H1 (cell line): Measurements from ENCODE around the gene FNDC1. TPM values are rescaled to one million over a fixed set of nuclear protein-coding genes. Genes with fewer than 3 reads are reported as not detected.

ENCODE experiments used
- CTCF ChIA-PET: fragments of 300-600 bp; sonication (Branson Sonifier 250); formaldehyde crosslinking; loops from one replicate; lab custom pipeline; 2021; ENCODE audit not compliant: partially characterized antibody; lab: Charles Lee
- POLR2A ChIA-PET: fragments of 300-600 bp; sonication (Branson Sonifier 250); formaldehyde crosslinking; loops from one replicate; lab custom pipeline; 2021; ENCODE audit warnings: inconsistent platforms; ENCODE audit not compliant: partially characterized antibody; lab: Charles Lee
- DNase-seq, 2 experiments: peaks; one replicate each; pipeline versions ENCODE4 v3.0.0 to v3.0.0-alpha.2; 2010 to 2022; ENCODE audit warnings: low spot score in 2 of 2, low read depth in 1 of 2, mixed read lengths in 1 of 2
- FAIRE-seq: peaks from 2 replicates; lab custom pipeline; 2011; peaks lifted over from hg19 to GRCh38; lab: Jason Lieb, UNC
- H2AFZ ChIP-seq: 2 replicates; pipeline ENCODE4 v1.8.1; 2012; ENCODE audit warnings: low read length, inconsistent platforms
- H2AK5ac ChIP-seq: 2 replicates; pipeline ENCODE4 v1.6.1; 2013; ENCODE audit warnings: low read depth, low read length
- H2BK120ac ChIP-seq: replicated peaks from 2 replicates; pipeline ENCODE3; 2013; ENCODE audit warnings: low read depth, low read length, inconsistent platforms
- H2BK12ac ChIP-seq: 2 replicates; pipeline ENCODE4 v1.6.1; 2013; ENCODE audit warnings: low read depth, low read length
- H2BK15ac ChIP-seq: 2 replicates; pipeline ENCODE4 v1.6.1; 2013; ENCODE audit warnings: low read length
- H2BK20ac ChIP-seq: 2 replicates; pipeline ENCODE4 v1.6.1; 2013; ENCODE audit warnings: low read length
- H2BK5ac ChIP-seq: 2 replicates; pipeline ENCODE4 v1.6.1; 2013; ENCODE audit warnings: low read depth, low read length
- H3K14ac ChIP-seq: 2 replicates; pipeline ENCODE4 v1.6.1; 2013; ENCODE audit warnings: inconsistent platforms; ENCODE audit not compliant: insufficient read length
- H3K18ac ChIP-seq: 2 replicates; pipeline ENCODE4 v1.6.1; 2013; ENCODE audit warnings: low read length; ENCODE audit errors: extremely low read depth
- H3K23ac ChIP-seq: 2 replicates; pipeline ENCODE4 v1.6.1; 2013; ENCODE audit warnings: inconsistent platforms; ENCODE audit not compliant: insufficient read length
- H3K23me2 ChIP-seq: 2 replicates; pipeline ENCODE4 v1.6.1; 2013; ENCODE audit warnings: low read depth, low read length
- H3K27ac ChIP-seq: 2 replicates; pipeline ENCODE4 v1.6.1; 2011; ENCODE audit warnings: low read depth, low read length, inconsistent platforms
- H3K27me3 ChIP-seq, 4 experiments: replicated peaks in 1 of 4; 1 replicate in 1 of 4; 2 replicates in 3 of 4; pipeline versions ENCODE4 v1.6.1 to v1.8.1; 2011 to 2013; ENCODE audit warnings: low read length in 3 of 4, mild to moderate bottlenecking in 3 of 4, inconsistent platforms in 2 of 4, mixed read lengths in 2 of 4, moderate library complexity in 1 of 4; ENCODE audit not compliant: control insufficient read depth in 3 of 4, insufficient read depth in 3 of 4; ENCODE audit errors: extremely low read depth in 1 of 4
- H3K36me3 ChIP-seq, 4 experiments: 2 replicates each; pipeline versions ENCODE4 v1.6.1 to v1.8.1; 2011 to 2013; ENCODE audit warnings: mild to moderate bottlenecking in 4 of 4, low read length in 3 of 4, moderate library complexity in 2 of 4, control low read depth in 1 of 4, inconsistent platforms in 1 of 4; ENCODE audit not compliant: insufficient read depth in 4 of 4, control insufficient read depth in 2 of 4
- H3K4ac ChIP-seq: replicated peaks from 2 replicates; pipeline ENCODE3; 2013; ENCODE audit warnings: low read length, low read depth, mixed read lengths, inconsistent platforms; ENCODE audit not compliant: insufficient read length
- H3K4me1 ChIP-seq, 4 experiments: replicated peaks in 1 of 4; 1 replicate in 1 of 4; 2 replicates in 3 of 4; pipeline versions ENCODE4 v1.6.1 to v1.8.1; 2011 to 2013; ENCODE audit warnings: low read length in 3 of 4, inconsistent platforms in 2 of 4, mixed read lengths in 1 of 4; ENCODE audit not compliant: insufficient read depth in 4 of 4, control insufficient read depth in 3 of 4
- H3K4me2 ChIP-seq, 2 experiments: 2 replicates each; pipeline versions ENCODE4 v1.6.1 to v1.8.1; 2011 to 2013; ENCODE audit warnings: low read depth in 2 of 2, low read length in 2 of 2, control low read depth in 1 of 2, inconsistent platforms in 1 of 2, mild to moderate bottlenecking in 1 of 2; ENCODE audit not compliant: insufficient read depth in 1 of 2
- H3K4me3 ChIP-seq, 4 experiments: fragments of 200-600, 300-600 bp in 1 of 4; sonication (generic), shearing (Covaris generic), sonication (Bioruptor Twin) in 1 of 4; 2 replicates each; pipeline versions ENCODE4 v1.5.1 to v1.8.1; 2011 to 2016; ENCODE audit warnings: low read length in 4 of 4, low read depth in 3 of 4, control low read depth in 2 of 4, inconsistent platforms in 2 of 4, mild to moderate bottlenecking in 2 of 4, mixed read lengths in 1 of 4, moderate library complexity in 1 of 4; ENCODE audit not compliant: insufficient read depth in 2 of 4; ENCODE audit errors: extremely low read depth in 1 of 4
- H3K56ac ChIP-seq: replicated peaks from 2 replicates; pipeline ENCODE3; 2013; ENCODE audit warnings: low read depth, mild to moderate bottlenecking, mixed read lengths, low read length, inconsistent platforms; ENCODE audit not compliant: insufficient read length
- H3K79me1 ChIP-seq: 2 replicates; pipeline ENCODE4 v1.6.1; 2013; ENCODE audit warnings: low read depth, low read length, control low read depth
- H3K79me2 ChIP-seq, 2 experiments: 2 replicates each; pipeline versions ENCODE4 v1.6.1 to v1.8.1; 2012 to 2013; ENCODE audit warnings: low read length in 2 of 2, mild to moderate bottlenecking in 2 of 2, inconsistent platforms in 1 of 2; ENCODE audit not compliant: insufficient read depth in 2 of 2, control insufficient read depth in 1 of 2
- H3K9ac ChIP-seq, 4 experiments: replicated peaks in 1 of 4; 1 replicate in 1 of 4; 2 replicates in 3 of 4; pipeline versions ENCODE4 v1.6.1 to v1.8.1; 2011 to 2013; ENCODE audit warnings: low read depth in 3 of 4, low read length in 3 of 4, control low read depth in 2 of 4, mild to moderate bottlenecking in 2 of 4, moderate library complexity in 2 of 4, inconsistent platforms in 1 of 4; ENCODE audit errors: extremely low read depth in 1 of 4
- H3K9me3 ChIP-seq, 2 experiments: 2 replicates each; pipeline versions ENCODE4 v1.6.1 to v1.8.1; 2012 to 2013; ENCODE audit warnings: mild to moderate bottlenecking in 2 of 2, moderate library complexity in 2 of 2, control low read depth in 1 of 2, inconsistent platforms in 1 of 2, low read depth in 1 of 2, low read length in 1 of 2, mixed read lengths in 1 of 2; ENCODE audit not compliant: insufficient read depth in 2 of 2
- H4K20me1 ChIP-seq, 2 experiments: replicated peaks in 1 of 2; 2 replicates each; pipeline versions ENCODE3 to v1.8.1; 2011 to 2013; ENCODE audit warnings: inconsistent platforms in 2 of 2, low read length in 2 of 2, mild to moderate bottlenecking in 1 of 2; ENCODE audit not compliant: insufficient read depth in 2 of 2, control insufficient read depth in 1 of 2
- H4K5ac ChIP-seq: 2 replicates; pipeline ENCODE4 v1.6.1; 2013; ENCODE audit warnings: low read length, low read depth, mixed read lengths, inconsistent platforms; ENCODE audit not compliant: insufficient read length
- H4K8ac ChIP-seq: 2 replicates; pipeline ENCODE4 v1.8.0; 2013; ENCODE audit warnings: mild to moderate bottlenecking, moderate library complexity, low read length, inconsistent platforms; ENCODE audit not compliant: insufficient read depth; ENCODE audit errors: extremely low read depth
- H4K91ac ChIP-seq: replicated peaks from 2 replicates; pipeline ENCODE3; 2013; ENCODE audit warnings: low read length, mixed read lengths, inconsistent platforms; ENCODE audit not compliant: insufficient read length
- ASH2L ChIP-seq: fragments of 200-600, 300-600 bp; sonication (generic); IDR thresholded peaks from one replicate; pipeline ENCODE4 v1.7.1; 2017; ENCODE audit warnings: low read length
- BACH1 ChIP-seq: IDR thresholded peaks from 2 replicates; pipeline ENCODE4 v1.6.1; 2012; ENCODE audit warnings: low read length, improper control_type of control experiment
- GABPA ChIP-seq: IDR thresholded peaks from 2 replicates; pipeline ENCODE4 v1.6.1; 2011; ENCODE audit warnings: mild to moderate bottlenecking, low read length, moderate library complexity, borderline replicate concordance; ENCODE audit not compliant: insufficient read depth
- HDAC2 ChIP-seq, 2 experiments: fragments of 300-600 bp in 1 of 2; sonication (generic) in 1 of 2; IDR thresholded peaks; 2 replicates each; pipeline ENCODE4 v1.6.1; 2011 to 2012; ENCODE audit warnings: low read depth in 2 of 2, low read length in 2 of 2, mild to moderate bottlenecking in 2 of 2, moderate library complexity in 2 of 2, borderline replicate concordance in 1 of 2, inconsistent platforms in 1 of 2
- JUND ChIP-seq: IDR thresholded peaks from 2 replicates; pipeline ENCODE4 v1.6.1; 2011; ENCODE audit warnings: mild to moderate bottlenecking, improper control_type of control experiment, low read length
- PHF8 ChIP-seq: fragments of 200-600 bp; sonication (generic); conservative IDR thresholded peaks from 2 replicates; pipeline ENCODE4 v1.7.1; 2012; ENCODE audit warnings: low read depth, mild to moderate bottlenecking, inconsistent platforms, low read length, moderate library complexity
- SP1 ChIP-seq: IDR thresholded peaks from 2 replicates; pipeline ENCODE4 v1.6.1; 2011; ENCODE audit warnings: low read depth, low read length
- SP2 ChIP-seq: IDR thresholded peaks from 2 replicates; pipeline ENCODE4 v1.6.1; 2012; ENCODE audit warnings: mild to moderate bottlenecking, low read length, inconsistent platforms
- WGBS, 2 experiments: shearing (Covaris generic) in 1 of 2; methylation state at CpG; one replicate each; pipeline versions ENCODE4 v1.1.6 to v1.1.7; 2013 to 2015; ENCODE audit warnings: low lambda C conversion rate in 2 of 2, mixed read lengths in 2 of 2, inconsistent platforms in 1 of 2, low coverage in 1 of 2, missing lambda C conversion rate in 1 of 2; ENCODE audit not compliant: insufficient replicate concordance in 2 of 2, insufficient coverage in 1 of 2, insufficient read length in 1 of 2; ENCODE audit errors: extremely low coverage in 1 of 2, missing lambda C conversion rate in 1 of 2; 5-methylcytosine and 5-hydroxymethylcytosine counted together
- polyA plus RNA-seq, 7 experiments: library from polyadenylated mRNA; depleted of rRNA in 3 of 7; stranded (reverse) in 5 of 7; unstranded in 2 of 7; fragments of >200 nt in 5 of 7; fragments of 200-250 nt in 2 of 7; gene quantifications; 1 replicate in 5 of 7; 2 replicates in 1 of 7; 4 replicates in 1 of 7; pipeline versions ENCODE4 v1.2.1 to v1.2.3, GENCODE V29; 2011 to 2013; ENCODE audit warnings: missing spikeins in 2 of 7, mixed read lengths in 2 of 7
- total RNA-seq: library from RNA; stranded (reverse); fragmentation: NEBNext Ultra II Directional; extraction: Animal tissue kit (Norgen Biotek cat#: 25700); gene quantifications from 2 replicates; pipeline ENCODE4 v1.2.1, GENCODE V29; 2021
- TF ChIP-seq, protein P1 (sequence below): IDR thresholded peaks from 2 replicates; pipeline ENCODE4 v1.6.1; 2012; ENCODE audit warnings: inconsistent platforms

Gene FNDC1
- total and polyA plus RNA-seq, 2 of the 8 experiments (the other 6 are each of a cell fraction or from before 2014, with no cell fraction given): 0.06 to 0.30 TPM

DNA sequence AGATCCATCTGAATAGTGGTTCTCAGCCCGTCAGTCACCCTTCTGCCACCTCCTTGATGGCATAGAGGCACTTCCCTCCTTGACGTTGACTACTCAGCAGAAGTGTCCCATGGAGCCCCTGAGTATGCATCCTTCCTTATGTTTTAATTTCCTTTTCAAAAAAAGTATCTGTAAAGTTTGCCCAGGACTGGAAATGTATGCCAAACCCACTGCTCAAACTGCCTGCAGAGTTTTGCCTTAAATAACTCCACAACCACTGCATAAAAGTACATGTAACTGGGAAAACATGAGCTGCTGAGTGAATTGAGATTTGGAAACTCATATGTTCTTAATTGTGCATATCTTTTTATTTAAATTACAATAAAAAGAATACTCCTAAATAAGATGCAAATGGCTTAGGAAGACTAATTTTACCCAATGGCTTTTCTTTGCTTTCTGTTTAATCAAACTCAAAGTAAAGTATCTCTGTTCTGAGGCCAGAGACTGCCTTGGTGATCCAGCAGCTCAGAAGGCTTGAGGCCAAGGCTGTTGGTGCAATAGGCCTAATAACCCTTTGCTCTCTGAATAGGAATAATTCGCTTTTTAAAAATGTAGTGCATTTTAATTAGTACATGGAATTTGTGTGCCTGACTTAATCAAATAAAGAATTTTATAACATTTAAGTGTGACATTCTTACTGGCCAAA, 90.4 kb downstream of the FNDC1 start:
- ChIA-PET POLR2A (interaction anchor here (0.6 kb wide), 1 partner anchor 495 kb away, joined by 3 read pairs; no protein-coding TSS in a partner anchor), CTCF (interaction anchor here (1.2 kb wide), 1 partner anchor 396 kb away, joined by 3 read pairs; no protein-coding TSS in a partner anchor)
- Histone ChIP-seq H4K91ac (no peak overlapping the region), H3K4ac (no peak overlapping the region), H2BK15ac (no peak overlapping the region), H3K27ac (no peak overlapping the region), H2BK12ac (no peak overlapping the region), H3K4me2 (no peak overlapping the region), H3K23me2 (no peaks in the 10 kb centered on the region), H3K36me3 (no peaks in the 10 kb centered on the region), H4K8ac (no peak overlapping the region), H3K4me1 (no peaks in the 10 kb centered on the region), H3K18ac (no peak overlapping the region), H4K5ac (no peak overlapping the region), H3K4me3 (no peak overlapping the region), H2AFZ (no peak overlapping the region), H3K79me2 (no peaks in the 10 kb centered on the region), H3K56ac (no peak overlapping the region), H2AK5ac (no peak overlapping the region), H2BK5ac (no peak overlapping the region), H3K14ac (no peak overlapping the region), H2BK120ac (no peak overlapping the region), H3K27me3 (no peaks in the 10 kb centered on the region), H3K9me3 (peaks cover 75 to 83% of the 10 kb centered on the region in 2 experiments), H3K23ac (no peak overlapping the region), H3K79me1 (no peaks in the 10 kb centered on the region), H2BK20ac (no peak overlapping the region), H3K9ac (no peak overlapping the region), H4K20me1 (no peaks in the 10 kb centered on the region)
- 63% methylated on average over 3 of the region's 3 CpGs; no CpG with 5 or more reads in 1 of the 2 experiments for WGBS, 2 experiments
- FAIRE-seq (no peak), DNase-seq (no peak)
- TF ChIP-seq GABPA (no peak), JUND (no peak), SP1 (no peak), ASH2L (no peak), BACH1 (no peak), HDAC2 (IDR thresholded peaks at IDR 0.05; ENCODE audit: borderline replicate concordance in 1 of 2, low read depth in 2 of 2, low read length in 2 of 2) (no peak), SP2 (no peak), PHF8 (no peak)
- TF ChIP-seq, protein P1, sequence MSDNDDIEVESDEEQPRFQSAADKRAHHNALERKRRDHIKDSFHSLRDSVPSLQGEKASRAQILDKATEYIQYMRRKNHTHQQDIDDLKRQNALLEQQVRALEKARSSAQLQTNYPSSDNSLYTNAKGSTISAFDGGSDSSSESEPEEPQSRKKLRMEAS: no peak
